CD4-positive, alpha-beta T cell treated with Interleukin-17A for 1 hour (primary cell): ENCODE data around the gene GULP1.
"Not testable (repeated sequence)": the region's sequence is repeated elsewhere in the genome, so short reads cannot be mapped to it uniquely, and the experiment has no call there.

Source experiments
- DNase-seq: peaks from one replicate; pipeline ENCODE4 v3.0.0-alpha.2; 2020

Gene GULP1

DNA sequence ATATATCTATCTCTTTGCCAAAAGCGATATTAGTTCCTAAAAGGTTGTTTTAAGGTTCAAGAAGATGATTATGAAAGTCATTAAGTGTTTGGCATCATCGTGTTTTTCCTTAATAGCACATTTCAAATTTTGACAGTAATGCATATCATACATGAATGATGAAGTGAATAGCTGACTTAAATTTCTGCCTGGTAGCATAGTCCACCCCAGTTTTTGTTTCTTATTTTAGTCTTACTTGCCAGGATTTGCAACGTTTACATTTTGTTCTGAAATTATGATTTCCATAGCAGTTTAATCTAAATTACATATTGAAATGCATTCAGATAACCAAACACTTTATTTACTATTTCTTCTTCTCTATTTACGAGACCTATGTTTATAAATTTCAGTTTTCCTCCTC, 201.1 kb downstream of the GULP1 start:
- no peak for DNase-seq

GRCh38 chr2:188494906-188495305, 203.2 kb downstream of the GULP1 start:
- DNase-seq, result no peak

GRCh38 chr2:188495969-188496431, 204.3 kb downstream of the GULP1 start:
- DNase-seq, result no peak

DNA sequence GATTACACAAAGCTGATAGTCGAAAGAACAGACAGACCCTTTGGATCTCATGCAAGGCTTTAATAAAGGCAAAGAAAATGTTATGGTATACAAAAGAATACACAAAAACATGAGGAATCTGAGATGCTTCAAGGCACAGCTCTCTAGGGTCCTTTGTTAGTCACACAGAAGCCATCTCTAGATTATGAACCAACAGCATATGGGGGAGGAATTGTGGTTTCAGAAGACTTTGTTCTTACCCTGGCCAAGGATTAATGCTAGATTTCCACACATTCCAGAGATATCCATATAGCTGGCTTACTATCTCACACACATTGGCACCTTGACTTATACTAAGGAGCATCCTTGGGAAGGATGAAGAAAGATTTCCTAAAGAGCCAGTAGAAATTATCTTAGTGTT, 206.1 kb downstream of the GULP1 start:
- no peak for DNase-seq

- DNase-seq, result no peak
Measured at GRCh38 chr2:188503975-188504374, 212.3 kb downstream of the GULP1 start.

- DNase-seq, result no peak
Measured at GRCh38 chr2:188506843-188507242, 215.2 kb downstream of the GULP1 start.

DNA sequence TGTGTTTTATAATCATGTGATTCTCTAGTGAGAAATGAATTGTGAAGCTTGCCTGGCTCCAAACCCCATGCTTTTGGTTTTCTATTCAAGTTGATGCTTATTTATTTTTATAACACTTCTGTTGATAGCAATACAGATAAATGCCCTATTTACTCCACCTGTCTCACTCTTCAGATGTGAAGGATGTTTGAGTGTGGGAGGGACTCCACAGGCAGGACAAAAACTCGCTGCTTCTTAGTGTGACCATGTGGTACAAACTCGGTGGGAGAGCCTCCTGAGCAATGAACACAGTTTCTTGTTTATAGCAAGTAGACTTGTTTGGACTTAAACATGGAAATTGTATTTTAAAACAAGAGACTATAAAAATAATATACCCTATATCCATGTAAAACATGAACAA, 219.7 kb downstream of the GULP1 start:
- DNase-seq, result no peak

DNA sequence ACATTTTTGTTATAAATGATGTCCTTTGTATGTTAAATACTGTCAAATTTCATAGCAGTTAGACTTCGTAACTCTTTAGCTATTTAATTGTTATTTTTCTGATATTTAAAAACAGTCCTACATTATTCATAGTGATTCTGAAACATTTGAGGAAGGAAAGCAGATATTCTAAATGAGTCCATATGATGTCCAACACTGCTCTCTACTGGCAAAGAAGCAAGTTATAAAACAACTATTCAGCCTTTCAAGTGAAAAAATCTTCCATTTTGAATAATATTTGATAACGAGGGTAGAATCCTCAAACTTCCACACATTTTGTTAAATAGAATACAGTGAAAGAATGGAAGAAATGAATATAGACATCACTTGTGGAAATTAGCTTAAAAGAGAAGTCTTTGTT, 220.8 kb downstream of the GULP1 start:
- no peak for DNase-seq

DNA sequence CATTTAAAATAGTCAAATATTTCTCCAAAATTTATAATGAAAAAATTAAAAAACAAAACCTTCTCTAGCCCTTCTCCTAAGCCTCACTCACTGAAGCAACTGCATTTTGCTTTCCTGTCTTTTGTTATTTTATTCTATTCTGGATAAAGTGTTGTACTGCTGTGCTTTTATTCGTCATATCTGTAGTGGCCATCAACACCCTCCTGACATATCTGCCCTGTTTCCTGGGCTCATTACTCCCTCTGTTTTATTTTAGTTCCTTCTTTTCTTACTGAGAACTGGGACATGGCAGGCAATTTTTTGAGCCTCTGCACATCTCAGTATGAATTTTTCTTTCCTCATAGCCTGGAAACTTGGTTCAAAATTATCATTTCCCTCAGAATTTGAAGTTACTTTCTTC, 224.2 kb downstream of the GULP1 start:
- no peak for DNase-seq

DNA sequence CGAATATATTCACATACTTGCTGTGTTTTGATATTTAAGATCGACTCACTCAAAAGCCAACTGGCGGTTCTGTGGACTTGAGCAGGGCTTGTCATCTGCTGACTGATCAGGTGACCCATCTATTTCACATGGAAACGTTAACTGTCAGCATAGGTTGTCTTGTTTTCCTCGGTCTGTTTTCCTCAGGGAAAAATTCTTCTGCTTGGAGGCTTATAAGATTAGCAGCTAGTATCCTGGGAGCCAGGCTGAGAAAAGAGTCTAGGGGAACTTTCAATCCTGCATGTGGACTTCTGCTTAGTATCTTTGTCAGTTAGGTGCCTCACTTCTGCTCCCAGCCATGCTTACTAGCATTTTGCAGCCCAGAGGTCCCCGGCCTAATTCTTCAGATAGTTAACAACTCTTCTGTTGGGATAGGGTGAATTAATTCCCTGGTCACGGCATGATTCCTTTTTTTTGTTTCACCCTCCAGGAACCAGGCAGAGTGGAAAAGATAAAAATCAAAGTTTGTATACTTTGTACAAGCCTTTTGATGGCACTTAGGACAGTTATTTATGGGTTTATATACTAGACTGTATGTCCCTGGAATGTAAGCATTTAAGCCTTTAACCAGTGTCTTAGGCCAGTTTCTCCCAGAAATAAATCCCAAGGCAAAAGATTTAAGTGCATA, 226.0 kb downstream of the GULP1 start:
- DNase-seq, result no peak

- DNase-seq, result no peak
Measured at GRCh38 chr2:188518381-188518780, 226.7 kb downstream of the GULP1 start.

GRCh38 chr2:188519136-188519535, 227.5 kb downstream of the GULP1 start:
- DNase-seq, result no peak

- DNase-seq, result no peak
Measured at GRCh38 chr2:188522517-188522916, 230.8 kb downstream of the GULP1 start.

DNA sequence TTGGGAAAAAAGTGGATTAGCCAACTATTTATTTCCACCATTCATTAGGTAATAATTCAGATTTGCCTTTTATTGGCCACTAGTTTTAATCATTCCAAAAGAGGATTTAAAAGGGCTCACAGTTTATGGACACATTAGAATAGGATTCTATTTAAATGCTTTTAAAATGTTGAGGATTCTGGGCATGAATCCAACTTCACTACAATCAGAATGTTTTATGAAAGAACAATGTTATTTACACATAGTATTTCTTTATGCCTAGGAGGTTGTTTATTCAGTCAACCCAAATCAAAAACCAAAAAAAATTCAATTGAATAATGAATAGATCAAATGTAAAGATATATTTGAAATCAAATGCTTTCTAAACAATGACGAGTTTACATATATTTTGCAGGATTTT, 232.2 kb downstream of the GULP1 start:
- no peak for DNase-seq

DNA sequence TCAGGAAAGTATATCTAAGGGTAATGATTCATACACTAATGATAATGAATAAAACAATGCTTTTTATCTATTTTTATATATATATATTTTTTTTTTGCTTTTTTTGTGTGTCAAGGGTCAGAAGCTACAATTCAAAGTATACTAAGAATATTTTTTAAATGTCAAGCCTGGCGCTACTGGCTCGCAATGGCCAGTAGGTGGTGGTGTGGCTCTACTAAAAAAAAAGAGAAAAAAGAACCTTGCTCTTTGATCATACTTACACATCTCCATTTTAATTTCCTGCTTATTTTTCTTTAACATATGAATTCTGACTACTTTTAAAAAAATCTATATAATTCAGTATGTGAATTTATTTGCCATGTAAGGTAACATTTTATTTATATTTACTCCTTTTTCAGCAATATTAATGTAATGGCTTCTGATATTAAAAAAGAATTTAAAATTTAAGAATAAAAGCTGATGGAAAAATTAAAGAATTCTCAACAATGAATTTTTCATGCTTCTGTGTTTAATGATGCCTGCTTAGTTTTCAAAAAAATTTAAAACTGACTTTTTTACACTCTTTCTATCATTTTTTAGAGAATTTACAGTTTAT, 232.9 kb downstream of the GULP1 start:
- peak; percentile 23 for DNase-seq

DNA sequence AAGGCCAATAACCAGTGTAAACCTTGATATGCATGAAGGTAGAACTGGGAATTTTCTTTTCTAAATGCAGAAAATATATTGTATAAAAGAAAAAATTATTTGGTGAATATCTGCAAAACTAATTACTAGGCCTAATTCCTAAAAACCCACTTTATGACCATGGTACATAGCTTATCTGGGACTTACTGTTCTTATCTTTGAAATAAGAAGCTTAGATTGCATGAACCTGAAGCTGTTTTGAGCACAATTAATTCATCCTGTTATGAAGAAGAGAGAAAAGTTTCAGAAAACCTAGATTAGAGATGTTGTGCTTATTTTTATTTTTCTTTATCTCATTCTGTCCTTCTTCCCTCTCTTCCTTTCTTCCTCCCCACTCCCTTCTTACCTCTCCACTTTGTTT, 235.0 kb downstream of the GULP1 start:
- no peak for DNase-seq

GRCh38 chr2:188527141-188527540, 235.5 kb downstream of the GULP1 start:
- no peak for DNase-seq

DNA sequence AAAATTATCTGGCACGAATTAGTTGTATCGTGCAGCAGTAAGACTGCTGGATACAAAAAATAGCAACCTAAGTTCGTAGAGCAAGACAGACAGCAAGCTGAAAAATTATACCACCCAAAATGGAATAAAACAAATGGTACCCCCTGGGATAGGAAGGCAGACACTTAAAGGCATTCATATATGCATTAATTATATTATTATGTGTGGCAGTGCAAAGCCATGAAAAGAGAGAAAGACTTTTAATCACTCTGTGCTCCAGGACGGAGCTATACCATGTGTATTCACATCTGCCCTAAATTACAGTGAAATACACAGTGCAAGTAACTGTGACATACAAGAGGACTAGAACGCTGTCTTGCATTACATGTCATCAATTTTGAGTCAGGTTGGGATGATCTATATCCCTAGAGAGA, 235.9 kb downstream of the GULP1 start:
- DNase-seq, result no peak

DNA sequence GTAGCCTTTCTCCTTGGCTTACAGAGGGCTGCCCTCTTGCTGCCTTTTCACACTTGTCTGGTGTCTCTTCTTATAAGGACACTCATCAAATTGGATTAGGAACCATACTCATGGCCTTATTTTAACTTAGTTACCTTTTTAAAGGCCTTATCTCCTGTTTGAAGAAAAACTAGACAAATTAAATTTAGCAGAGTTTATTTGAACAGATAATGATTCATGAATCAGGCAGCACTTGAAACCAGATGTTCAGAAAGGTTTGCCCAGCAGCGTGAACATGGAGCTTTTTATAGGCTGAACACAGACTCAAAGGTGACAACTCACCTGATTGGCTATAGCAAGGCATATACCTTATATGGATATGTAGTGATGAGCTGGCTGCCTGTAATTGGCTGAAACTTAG, 238.0 kb downstream of the GULP1 start:
- no peak for DNase-seq

DNA sequence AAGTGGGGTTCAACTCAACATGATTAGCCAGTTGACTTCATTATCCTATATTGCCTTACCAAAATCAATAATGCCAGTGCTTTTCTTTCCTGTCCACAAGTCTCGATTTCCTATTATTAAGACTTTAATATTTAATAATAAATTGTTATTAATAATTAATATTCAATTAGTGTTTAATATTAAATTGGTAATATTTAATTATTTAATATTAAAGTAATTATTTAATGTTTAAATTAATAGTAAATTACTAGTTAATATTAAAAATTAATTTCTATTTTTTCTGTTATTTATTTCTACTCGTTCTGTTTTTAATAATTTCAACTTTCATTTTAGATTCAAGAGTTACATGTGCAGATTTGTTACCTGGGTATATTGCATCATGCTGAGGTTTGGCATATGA, 243.2 kb downstream of the GULP1 start:
- no peak for DNase-seq

DNA sequence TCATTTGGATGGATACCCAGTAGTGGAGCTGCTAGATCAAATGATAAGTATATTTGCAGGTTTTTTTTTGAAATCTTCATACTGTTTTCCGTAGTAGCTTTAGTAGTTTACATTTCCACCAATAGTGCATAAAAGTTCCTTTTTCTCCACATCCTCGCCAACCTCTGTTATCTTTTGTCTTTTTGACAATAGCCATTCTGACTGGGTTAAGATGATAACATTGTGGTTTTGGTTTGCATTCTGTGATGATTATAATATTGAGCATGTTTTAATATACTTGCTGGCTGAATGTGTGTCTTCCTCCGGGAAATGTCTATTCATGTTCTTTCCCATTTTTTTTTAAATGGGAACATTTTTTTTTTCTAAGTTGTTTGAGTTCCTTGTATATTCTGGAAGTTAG, 260.0 kb downstream of the GULP1 start:
- DNase-seq, result no peak

- DNase-seq, result no peak
Measured at GRCh38 chr2:188557081-188557480, 265.4 kb downstream of the GULP1 start.

DNA sequence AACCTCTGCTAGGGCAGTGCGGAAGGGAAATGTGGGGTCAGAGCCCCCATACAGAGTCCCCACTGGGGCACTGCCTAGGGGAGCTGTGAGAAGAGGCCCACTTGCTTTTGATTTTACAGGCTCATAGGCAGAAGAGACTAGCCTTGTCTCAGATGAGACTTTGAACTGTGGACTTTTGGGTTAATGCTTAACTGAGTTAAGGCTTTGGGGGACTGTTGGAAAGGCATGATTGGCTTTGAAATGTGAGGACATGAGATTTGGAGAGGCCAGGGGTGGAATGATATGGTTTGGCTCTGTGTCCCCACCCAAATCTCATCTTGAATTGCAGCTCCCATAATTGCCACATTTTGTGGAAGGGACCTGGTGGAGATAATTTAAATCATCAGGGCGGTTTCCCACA, 267.8 kb downstream of the GULP1 start:
- not testable (repeated sequence) for DNase-seq

DNA sequence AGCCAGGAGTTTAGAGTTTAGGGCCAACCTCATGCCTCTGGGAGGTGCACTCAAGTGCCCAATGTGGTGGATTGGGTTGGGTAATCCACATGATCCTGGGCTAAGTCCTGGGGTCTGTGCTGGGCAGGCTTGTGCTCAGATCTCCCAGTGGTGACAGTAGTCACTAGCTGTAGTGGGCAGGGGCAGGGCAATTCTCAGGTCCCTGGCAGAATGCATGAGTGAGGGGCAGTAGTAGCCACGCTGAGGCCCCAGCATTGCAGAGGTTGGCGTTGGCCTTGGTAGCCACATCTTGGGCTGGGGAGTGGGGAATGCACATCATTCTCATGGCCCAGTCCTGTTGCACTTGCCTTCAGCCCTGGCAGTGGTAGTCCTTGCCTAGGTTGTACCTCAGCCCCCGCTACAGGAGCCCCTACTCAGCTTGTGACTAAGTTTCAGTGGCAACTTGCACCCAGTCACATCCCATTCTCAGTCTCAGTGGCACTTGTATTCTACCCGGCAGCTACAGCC, 269.9 kb downstream of the GULP1 start:
- DNase-seq, result no peak
